EH (cell line): ENCODE data around the gene GUCY2D.
A peak's percentile ranks its signal among the peaks of the same experiment; 100 is the strongest.

Experiments
- DNase-seq: peaks from one replicate; pipeline ENCODE4 v3.0.0-alpha.2; 2015; ENCODE audit warnings: low read depth

The GUCY2D gene

DNA sequence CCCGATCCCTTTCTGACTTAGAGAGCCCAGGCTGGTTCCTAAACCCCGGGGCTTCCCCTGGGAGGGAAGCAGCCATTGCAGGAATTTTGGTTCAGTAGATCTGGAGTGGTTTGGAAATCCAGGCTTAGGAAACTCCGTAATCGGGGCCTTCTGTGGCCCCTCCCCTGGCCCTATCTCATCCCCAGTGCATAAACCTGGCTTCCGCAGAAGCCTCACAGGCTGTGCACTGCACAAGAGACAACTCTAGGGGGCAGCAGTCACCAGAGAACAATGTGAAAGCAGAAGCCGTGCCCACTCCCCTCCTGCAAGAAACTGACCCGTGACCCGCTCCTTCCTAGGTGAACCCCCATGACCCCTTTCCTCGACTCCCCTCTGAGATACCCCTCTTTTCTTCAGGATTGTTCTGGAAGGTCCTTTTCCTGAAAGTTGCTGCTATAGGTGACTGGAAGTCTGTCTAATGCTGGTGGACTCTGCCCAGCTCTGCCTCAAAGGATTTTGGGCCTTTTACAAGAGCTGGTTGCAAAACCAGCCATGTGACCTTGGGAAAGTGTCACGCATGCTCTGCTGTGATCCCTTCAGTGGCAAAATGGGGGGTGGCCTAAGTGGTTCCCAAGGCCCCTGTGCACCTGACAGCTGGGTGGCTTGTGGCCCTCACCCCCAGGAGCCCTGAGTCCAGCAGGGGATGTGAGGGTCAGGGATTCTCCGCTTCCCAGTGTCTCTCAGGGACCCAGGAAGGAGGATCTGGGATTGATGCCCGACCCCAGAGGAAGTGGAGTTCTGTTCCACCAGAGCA lies 14.4 kb downstream of the GUCY2D start:
- peak; percentile 32 for DNase-seq

GRCh38 chr17:8018436-8018835 lies 16.0 kb downstream of the GUCY2D start:
- no peak for DNase-seq

DNA sequence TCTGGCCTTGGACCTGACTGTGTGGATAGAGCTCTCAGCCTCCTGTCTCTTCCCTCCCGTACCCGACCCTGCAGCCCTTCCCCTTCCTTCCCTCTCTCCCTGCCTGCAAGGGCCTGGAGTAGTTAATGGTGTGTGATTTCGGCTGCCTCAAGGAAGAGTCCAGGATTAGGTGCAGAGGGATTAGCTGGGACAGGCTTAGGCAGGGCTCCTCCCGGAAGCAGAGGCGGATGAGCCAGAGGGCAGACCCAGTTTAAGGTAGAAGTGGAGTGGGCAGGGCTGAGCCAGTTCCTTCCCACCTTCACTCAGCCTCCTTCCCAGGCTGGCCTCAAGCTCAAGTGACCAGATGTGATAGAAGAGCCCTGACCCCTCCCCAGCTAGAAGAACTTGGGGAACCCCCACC lies 16.8 kb downstream of the GUCY2D start:
- no peak for DNase-seq

- peak; percentile 4 for DNase-seq
Observed at GRCh38 chr17:8019665-8020650, 17.5 kb downstream of the GUCY2D start.

DNA sequence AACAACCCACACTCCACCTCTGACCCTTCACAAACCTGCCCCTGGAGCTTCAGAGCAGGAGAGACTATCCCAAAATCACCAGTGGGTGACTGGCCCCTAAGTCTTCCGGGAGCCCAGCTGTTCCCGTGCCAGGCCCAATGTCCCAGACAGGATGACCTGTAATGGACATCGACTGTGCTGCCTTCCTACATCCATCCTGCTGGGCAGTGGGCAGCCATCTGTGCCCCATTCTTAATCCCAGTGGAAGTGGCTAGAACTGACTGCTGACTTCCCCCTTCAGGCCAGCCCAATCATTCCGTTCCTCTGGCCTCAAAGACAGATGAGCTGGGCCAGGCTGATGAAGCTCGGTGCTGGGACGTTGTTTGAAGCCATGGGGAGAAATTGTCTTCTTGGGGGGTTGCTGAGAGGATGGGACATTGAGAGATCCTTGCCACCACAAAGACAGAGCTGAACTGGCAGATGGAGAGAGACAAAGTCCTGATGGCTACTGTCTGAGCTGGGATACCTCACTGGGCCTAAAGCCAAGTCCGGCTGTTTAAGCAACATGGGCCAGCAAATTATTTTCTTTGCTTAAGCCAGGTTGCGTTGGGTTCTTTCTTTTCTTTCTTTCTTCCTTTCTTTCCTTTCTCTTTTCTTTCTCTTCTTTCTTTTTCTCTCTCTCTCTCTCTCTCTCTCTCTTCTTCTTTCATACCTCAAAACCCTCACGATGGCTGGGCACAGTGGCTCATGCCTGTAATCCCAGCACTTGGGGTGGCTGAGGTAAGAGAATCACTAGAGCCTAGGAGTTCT lies 18.6 kb downstream of the GUCY2D start:
- no peak for DNase-seq

DNA sequence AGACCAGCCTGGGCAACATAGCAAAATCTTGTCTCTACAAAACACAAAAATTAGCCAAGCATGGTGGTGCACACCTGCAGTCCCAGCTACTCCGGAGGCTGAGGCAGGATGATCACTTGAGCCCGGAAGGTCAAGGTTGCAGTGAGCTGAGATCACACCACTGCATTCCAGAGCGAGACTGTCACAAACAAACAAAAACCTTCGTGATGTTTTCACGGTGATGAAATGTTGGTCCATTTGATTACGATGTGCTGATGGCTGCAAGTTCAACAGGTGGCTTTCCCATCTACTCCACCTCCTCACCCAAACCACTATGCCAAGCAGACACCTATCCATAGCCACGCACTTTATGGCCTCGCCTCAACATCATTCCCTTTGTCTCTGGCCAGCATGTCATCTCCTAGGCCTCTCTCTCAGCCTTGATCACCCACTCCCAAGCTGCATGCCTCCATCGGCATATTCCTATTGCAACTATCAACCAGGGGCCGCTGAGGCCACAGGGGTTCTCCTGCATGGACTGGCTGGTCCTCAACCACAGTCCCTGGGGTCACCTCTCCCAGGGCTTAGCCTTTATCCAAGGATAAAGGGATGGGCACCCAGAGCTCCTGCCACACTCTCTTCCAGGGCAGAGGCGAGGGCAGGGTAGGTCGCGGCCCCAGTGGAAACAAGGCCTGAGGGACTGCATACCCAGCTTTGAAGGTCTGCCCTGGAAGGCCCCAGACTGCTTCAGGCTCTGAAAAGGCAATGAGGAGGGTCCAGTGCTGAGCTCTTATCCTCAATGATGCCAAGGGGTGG lies 19.3 kb downstream of the GUCY2D start:
- no peak for DNase-seq

- peak; percentile 30 for DNase-seq
Observed at GRCh38 chr17:8022360-8023003, 20.1 kb downstream of the GUCY2D start.

- peak; percentile 16 for DNase-seq
Observed at GRCh38 chr17:8024161-8024560, 21.7 kb downstream of the GUCY2D start.

DNA sequence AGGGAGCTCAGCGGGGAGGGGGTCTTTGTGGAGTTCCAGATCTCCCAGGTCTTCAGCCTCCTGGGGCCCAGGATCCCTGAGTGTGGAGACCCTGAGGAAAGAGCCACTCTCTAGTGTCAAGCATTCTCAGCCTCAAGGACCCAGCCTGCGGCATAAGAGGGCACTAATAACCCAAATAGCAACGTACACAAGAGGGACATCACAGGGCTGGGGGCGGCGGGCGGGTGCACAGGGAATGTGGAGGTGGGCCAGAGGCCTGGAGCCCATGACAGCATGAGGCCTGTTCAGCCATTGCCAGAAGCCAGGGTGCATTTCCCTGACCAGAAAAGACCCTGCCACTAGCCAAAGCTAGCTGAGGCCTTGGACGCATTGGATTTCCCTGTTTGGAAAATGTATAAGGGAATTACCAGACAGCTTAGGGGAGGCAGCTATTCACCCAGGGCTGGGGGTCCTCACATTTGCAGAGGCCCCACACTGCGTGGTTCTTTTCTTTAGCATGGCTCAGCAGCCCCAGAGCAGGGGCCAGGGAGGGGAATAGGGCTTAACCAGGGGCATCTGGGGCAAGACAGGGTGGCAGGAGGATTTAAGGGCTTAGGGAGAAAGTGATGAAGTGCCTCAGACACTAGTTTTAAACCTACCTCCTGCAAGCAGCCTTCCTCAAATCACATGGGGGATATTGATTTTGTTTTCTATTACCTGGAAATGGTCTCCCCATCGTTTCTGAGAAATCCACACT lies 22.9 kb downstream of the GUCY2D start:
- no peak for DNase-seq

DNA sequence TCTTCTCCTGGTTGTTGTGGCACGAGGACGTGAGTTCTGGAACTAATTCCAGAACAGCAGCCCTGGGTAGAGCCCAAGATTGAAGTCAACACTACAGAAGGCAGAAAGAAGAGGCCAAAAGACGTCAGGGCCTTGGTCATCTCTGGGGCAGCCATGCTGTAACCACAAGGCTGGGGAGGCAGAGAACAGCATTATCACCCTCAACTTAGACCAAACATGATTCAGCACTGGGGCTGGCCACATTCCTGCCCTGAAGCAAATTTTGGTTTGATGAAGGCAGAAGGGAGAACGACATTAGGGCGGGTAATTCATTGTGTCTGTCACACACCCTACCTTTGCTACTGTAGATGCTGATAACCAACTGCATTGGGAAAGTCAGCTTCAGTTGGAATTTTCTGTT lies 26.7 kb downstream of the GUCY2D start:
- peak; percentile 78 for DNase-seq

DNA sequence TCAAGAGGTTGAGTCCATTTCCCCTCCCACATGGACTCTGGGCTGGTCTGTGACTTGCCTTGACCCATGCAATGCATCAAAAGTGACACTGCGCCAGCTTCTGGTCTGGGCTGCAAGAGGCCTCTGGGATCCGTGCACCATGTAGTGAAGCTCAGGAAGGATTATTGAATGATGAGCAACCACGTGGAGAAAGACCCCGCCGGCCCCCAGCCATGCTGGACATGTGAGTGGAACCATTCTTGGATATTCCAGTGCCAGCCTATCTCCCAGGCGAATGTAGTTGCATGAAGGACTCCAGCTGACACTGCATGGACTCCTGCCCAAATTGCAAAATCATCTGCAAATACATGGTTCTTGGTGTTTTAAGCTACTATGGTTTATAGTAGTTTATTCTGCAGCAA lies 28.8 kb downstream of the GUCY2D start:
- no peak for DNase-seq

- DNase-seq: no peak
Observed at GRCh38 chr17:8031950-8032349, 29.5 kb downstream of the GUCY2D start.

DNA sequence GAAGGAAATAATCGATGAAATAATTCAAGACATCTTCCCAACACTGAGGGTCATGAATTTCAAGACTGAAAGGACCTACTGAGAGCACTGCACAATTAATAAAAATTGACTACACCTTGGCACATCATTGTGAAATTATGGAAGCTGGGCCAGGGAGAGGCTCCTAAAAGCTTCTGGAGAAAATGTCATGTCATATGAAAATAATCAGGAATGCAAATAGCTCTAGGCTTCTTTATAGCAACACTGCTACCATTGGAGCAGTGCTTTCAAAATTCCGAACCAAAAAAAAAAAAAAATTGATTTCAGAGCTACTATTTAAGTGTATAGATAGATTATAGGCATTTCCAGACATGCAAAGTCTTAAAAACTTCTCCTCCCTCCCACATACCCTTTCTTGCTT lies 30.0 kb downstream of the GUCY2D start:
- DNase-seq: no peak

- DNase-seq: no peak
Observed at GRCh38 chr17:8038954-8039610, 36.7 kb downstream of the GUCY2D start, which contains the start of gene ALOX15B. Gene ALOX15B (plus strand): TSS chr17:8039059. CDS start chr17:8039156, 97 bp downstream.

DNA sequence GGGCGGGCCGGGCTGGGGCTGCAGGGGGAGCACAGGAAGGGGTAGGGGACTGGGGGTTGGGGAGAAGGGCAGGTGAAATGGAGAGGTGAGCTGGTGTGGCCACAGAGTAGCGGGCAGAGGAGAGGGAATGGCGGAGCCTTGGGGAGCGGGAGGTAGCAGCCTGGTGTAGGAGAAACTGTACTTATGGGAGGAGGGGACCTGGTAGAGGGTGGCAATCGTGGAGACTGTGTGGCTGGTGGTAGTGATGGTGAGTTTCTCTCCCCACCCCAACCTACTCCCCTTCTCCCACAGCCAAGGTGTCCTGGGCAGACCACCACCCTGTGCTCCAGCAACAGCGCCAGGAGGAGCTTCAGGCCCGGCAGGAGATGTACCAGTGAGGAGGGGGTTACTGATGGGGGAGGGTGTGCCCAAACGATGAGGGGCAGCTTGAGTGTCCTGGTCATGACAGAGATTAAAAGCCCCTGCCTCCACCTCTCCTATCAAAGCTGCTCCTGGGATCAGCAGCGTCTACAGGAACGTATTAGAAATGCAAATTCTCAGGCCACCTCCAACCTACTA lies 37.3 kb downstream of the GUCY2D start:
- DNase-seq: no peak

DNA sequence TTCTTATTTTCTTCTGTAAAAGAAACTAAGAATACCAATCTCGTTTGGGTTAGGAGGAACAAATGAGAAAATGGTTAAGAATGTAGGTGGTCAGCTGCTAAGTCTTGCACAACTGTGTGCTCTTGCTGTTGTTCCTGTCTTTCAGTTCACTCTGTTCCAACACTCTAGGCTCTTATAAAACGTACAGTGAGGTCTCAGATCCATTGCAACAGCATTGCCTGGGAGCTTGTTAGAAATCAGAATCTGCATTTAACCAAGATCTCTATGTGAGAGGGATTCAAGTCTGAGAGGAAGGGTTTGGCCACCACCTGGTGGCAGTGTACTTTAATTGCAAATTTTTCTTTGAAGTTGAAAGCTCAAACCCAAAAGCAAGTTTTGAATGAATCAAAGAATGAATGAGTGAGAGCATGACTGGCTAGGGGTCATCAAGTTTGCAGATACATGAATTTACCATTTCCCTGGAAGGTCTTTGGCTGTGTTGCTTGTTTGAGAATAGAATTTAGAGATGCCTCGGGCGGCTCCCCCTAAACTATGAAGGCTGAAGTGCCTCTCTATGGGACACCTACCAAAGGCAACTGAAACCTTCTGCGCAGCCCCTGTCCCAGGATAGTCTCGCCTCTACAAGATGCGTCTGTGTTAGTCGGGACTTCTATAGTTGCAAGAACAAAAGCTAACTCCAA lies 39.0 kb downstream of the GUCY2D start:
- DNase-seq: peak; percentile 74

GRCh38 chr17:8041979-8042378 lies 39.6 kb downstream of the GUCY2D start:
- no peak for DNase-seq
